Smooth muscle cell (in vitro differentiated cells): ENCODE measurements around the gene ADARB1. TPM values are rescaled to one million over a fixed set of nuclear protein-coding genes. Genes with fewer than 3 reads are reported as not detected.
A peak's percentile ranks its signal among the peaks of the same experiment; 100 is the strongest.

Source experiments
- DNase-seq: peaks from one replicate; lab custom pipeline; 2025; ENCODE audit not compliant: unreplicated experiment; lab: John Stamatoyannopoulos, UW
- H2AFZ ChIP-seq: fragments of 200-600 bp; sonication (generic); 2 replicates; pipeline ENCODE4 v1.6.0; 2016; ENCODE audit warnings: antibody characterized with exemption, low read depth, mild to moderate bottlenecking
- H3F3A ChIP-seq: fragments of 200-600 bp; sonication (generic); 2 replicates; pipeline ENCODE4 v1.6.0; 2017; ENCODE audit warnings: antibody characterized with exemption, low read depth
- H3K27ac ChIP-seq: fragments of 200-600 bp; sonication (generic); 2 replicates; pipeline ENCODE4 v1.5.1; 2016; ENCODE audit warnings: low read depth, mild to moderate bottlenecking
- H3K27me3 ChIP-seq: fragments of 200-600 bp; sonication (generic); 2 replicates; pipeline ENCODE4 v1.6.1; 2016; ENCODE audit warnings: low read depth, mild to moderate bottlenecking
- H3K36me3 ChIP-seq: fragments of 200-600 bp; sonication (generic); 2 replicates; pipeline ENCODE4 v1.5.1; 2016; ENCODE audit warnings: low read depth
- H3K4me1 ChIP-seq: fragments of 200-600 bp; sonication (generic); 2 replicates; pipeline ENCODE4 v1.5.1; 2016; ENCODE audit warnings: low read depth
- H3K4me2 ChIP-seq: fragments of 200-600 bp; sonication (generic); 2 replicates; pipeline ENCODE4 v1.6.0; 2016; ENCODE audit warnings: mild to moderate bottlenecking
- H3K4me3 ChIP-seq: fragments of 200-600 bp; sonication (generic); 2 replicates; pipeline ENCODE4 v1.5.1; 2016; ENCODE audit warnings: mild to moderate bottlenecking
- H3K79me2 ChIP-seq: fragments of 200-600 bp; sonication (generic); 2 replicates; pipeline ENCODE4 v1.6.0; 2016; ENCODE audit warnings: low read depth, mild to moderate bottlenecking
- H3K9ac ChIP-seq: fragments of 200-600 bp; sonication (generic); 2 replicates; pipeline ENCODE4 v1.6.0; 2016; ENCODE audit warnings: low read depth
- H3K9me3 ChIP-seq: fragments of 200-600 bp; sonication (generic); replicated peaks from 2 replicates; pipeline ENCODE4 v1.5.1; 2016; ENCODE audit warnings: low read depth
- H4K20me1 ChIP-seq: fragments of 200-600 bp; sonication (generic); 2 replicates; pipeline ENCODE4 v1.6.0; 2016; ENCODE audit warnings: low read depth
- CTCF ChIP-seq: fragments of 200-600 bp; sonication (generic); IDR thresholded peaks from 2 replicates; pipeline ENCODE4 v1.5.1; 2017; ENCODE audit warnings: borderline replicate concordance, mild to moderate bottlenecking, antibody characterized with exemption; ENCODE audit not compliant: insufficient read depth, poor library complexity, severe bottlenecking
- WGBS: methylation state at CpG from one replicate; pipeline ENCODE4 v1.1.7; 2016; ENCODE audit warnings: low lambda C conversion rate; 5-methylcytosine and 5-hydroxymethylcytosine counted together
- polyA plus RNA-seq: library from polyadenylated mRNA; unstranded; fragments of >200 nt; fragmentation: Nextera tagmentation; extraction: Ambion mirVana; gene quantifications from 2 replicates; pipeline ENCODE4 v1.2.1, GENCODE V29; 2016
- total RNA-seq: library from RNA; depleted of rRNA; stranded (reverse); fragments of >200 nt; gene quantifications from 2 replicates; pipeline ENCODE4 v1.2.3, GENCODE V29; 2014

ADARB1 gene
- total and polyA plus RNA-seq, 2 experiments from 2014 or later: 25.6 to 28.9 TPM

GRCh38 chr21:45105906-45106485 lies 31.6 kb downstream of the ADARB1 start:
- Histone ChIP-seq H3K36me3 (no peaks in the 10 kb centered on the region), H3K4me3 (no peak overlapping the region), H3K27me3 (no peaks in the 10 kb centered on the region), H3K4me2 (peak overlapping the region; percentile 37), H4K20me1 (peaks cover 94% of the 10 kb centered on the region), H3K9me3 (no peaks in the 10 kb centered on the region), H2AFZ (no peak overlapping the region), H3K27ac (peak overlapping the region; percentile 40), H3F3A (peaks cover 14% of the 10 kb centered on the region), H3K4me1 (peaks cover 14% of the 10 kb centered on the region), H3K79me2 (peaks cover 87% of the 10 kb centered on the region), H3K9ac (no peak overlapping the region)
- 34% methylated on average over 7 of the region's 7 CpGs for WGBS
- DNase-seq: no peak
- no peak for TF ChIP-seq CTCF

GRCh38 chr21:45108034-45108790 lies 33.8 kb downstream of the ADARB1 start:
- no peaks in the 10 kb centered on the region for H3K9me3 ChIP-seq
- H3F3A ChIP-seq: peaks cover 14% of the 10 kb centered on the region
- no peak for TF ChIP-seq CTCF
- no peaks in the 10 kb centered on the region for H3K36me3 ChIP-seq
- peaks cover 14% of the 10 kb centered on the region for H3K4me1 ChIP-seq
- H2AFZ ChIP-seq: no peak overlapping the region
- peaks cover 94% of the 10 kb centered on the region for H4K20me1 ChIP-seq
- H3K27ac ChIP-seq: no peak overlapping the region
- H3K4me2 ChIP-seq: no peak overlapping the region
- H3K4me3 ChIP-seq: no peak overlapping the region
- no peaks in the 10 kb centered on the region for H3K27me3 ChIP-seq
- no peak for DNase-seq
- H3K9ac ChIP-seq: no peak overlapping the region
- peaks cover 84% of the 10 kb centered on the region for H3K79me2 ChIP-seq
- 96% methylated on average over 6 of the region's 6 CpGs for WGBS

- no peak overlapping the region for H3K4me2 ChIP-seq
- WGBS: 97% methylated on average over 44 of the region's 44 CpGs
- peaks cover 14% of the 10 kb centered on the region for H3K4me1 ChIP-seq
- peaks cover 93% of the 10 kb centered on the region for H4K20me1 ChIP-seq
- no peak overlapping the region for H3K4me3 ChIP-seq
- H3K27ac ChIP-seq: no peak overlapping the region
- DNase-seq: no peak
- no peak for TF ChIP-seq CTCF
- peaks cover 80% of the 10 kb centered on the region for H3K79me2 ChIP-seq
- H2AFZ ChIP-seq: no peak overlapping the region
- H3K9me3 ChIP-seq: no peaks in the 10 kb centered on the region
- H3K27me3 ChIP-seq: no peaks in the 10 kb centered on the region
- no peaks in the 10 kb centered on the region for H3K36me3 ChIP-seq
- no peak overlapping the region for H3K9ac ChIP-seq
- H3F3A ChIP-seq: peaks cover 14% of the 10 kb centered on the region
Observed at GRCh38 chr21:45108808-45109781, 34.7 kb downstream of the ADARB1 start.
